NB4 (cell line): ENCODE measurements around the gene PDC.

Experiments used
- CTCF ChIP-seq: IDR thresholded peaks from one replicate; pipeline ENCODE4 v1.5.1; 2012; ENCODE audit warnings: low read depth, low read length
- POLR2A ChIP-seq: IDR thresholded peaks from 2 replicates; pipeline ENCODE4 v1.6.1; 2011; ENCODE audit warnings: mild to moderate bottlenecking; ENCODE audit not compliant: insufficient read length; ENCODE audit errors: extremely low read depth
- TF ChIP-seq, protein P1 (sequence below): IDR thresholded peaks from 2 replicates; pipeline ENCODE4 v1.6.1; 2011; ENCODE audit warnings: low read depth, low read length

DNA sequence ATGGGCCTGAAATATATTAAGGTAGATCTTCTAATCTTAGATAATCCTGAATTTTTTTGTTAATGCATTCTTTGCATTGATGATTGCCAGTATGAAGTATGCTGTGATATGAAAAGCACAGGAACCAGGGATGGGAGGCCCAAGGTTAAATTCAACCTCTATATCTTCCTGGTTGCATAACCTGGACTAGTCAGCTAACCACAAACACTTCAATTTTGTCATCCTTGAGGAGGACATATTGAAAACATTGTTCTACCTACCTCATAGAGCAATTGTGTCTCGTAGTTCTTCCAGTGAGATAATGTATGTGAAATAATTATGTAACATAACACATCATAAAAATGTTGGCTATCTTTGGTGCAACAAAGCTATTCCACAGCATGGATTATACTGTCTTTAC, 25.6 kb downstream of the PDC start:
- TF ChIP-seq CTCF (no peak), POLR2A (no peak)
- TF ChIP-seq, protein P1, sequence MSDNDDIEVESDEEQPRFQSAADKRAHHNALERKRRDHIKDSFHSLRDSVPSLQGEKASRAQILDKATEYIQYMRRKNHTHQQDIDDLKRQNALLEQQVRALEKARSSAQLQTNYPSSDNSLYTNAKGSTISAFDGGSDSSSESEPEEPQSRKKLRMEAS = no peak
